Measurements from ENCODE around the gene GRAMD1A.
A peak's percentile ranks its signal among the peaks of the same experiment; 100 is the strongest.
"Not testable (repeated sequence)": the region's sequence is repeated elsewhere in the genome, so short reads cannot be mapped to it uniquely, and the experiment has no call there.

Gene GRAMD1A

DNA sequence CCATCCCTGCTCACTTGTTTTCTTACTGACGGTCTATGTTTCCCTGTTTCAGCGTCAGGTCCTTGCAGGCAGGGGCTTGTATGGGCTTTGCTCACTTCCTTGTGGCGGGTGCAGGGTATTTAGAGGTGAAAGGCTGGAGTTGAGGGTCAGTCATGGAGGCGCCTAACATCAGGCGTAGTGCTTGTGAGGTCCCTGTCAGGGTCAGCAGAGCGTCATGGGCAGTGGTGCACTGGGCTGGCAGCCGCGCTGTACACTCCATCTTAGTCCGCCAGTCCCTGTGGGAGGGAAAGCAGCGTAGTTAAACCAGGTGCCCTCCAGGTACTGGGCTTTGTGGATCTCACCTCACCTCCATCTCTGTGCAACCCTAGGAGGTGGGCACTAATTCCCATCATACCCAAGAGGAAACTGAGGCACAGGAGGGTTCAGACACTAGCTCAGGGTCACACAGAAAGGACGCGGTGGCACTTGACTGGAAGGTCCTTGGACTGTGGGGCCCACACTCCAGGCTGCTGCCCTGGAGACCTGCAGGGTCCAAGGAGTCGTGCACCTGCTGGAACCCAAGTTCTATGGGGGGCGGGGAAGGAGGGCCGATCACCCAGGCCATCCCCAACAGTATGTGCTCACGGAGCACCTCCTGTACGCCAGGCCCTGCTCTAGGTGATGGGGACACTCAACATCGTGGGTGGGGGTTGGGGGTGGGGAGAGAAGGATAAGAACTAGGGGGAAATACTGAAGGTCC, 4.6 kb downstream of the GRAMD1A start:
- DNase-seq = no peak

DNA sequence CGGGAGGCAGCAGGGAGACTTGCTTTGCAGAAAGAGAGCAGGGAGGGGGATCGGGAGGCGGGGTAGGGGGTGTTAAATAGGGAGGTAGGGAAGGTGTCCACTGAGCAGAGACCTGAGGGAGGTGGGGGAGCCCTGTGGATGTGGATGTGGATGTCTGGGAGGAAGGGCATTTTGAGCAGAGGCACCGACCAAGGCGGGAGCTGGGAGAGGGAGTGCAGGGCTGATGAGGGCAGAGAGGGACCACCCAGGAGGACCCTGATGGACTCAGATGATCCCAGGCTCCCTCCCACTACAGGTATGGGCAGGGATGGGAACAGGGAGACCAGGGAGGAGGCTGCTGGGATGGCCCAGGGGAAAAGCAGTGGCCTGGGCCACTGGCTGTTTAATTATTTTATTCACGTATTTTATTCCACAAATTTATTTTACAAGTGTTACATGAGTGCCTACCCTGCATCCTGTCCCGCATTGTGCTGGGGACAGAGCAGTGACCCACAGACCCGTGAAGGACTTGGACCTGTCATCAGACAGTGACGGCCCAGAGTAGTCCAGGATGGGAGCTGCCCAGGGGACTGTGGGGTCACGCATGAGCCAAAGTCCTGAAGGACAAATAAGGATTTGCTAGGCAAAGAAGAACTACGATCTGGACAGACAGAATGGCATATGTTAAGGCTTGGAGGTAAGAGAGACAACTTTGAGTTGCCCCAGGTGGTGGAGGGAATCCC, 5.3 kb downstream of the GRAMD1A start:
- DNase-seq = no peak

DNA sequence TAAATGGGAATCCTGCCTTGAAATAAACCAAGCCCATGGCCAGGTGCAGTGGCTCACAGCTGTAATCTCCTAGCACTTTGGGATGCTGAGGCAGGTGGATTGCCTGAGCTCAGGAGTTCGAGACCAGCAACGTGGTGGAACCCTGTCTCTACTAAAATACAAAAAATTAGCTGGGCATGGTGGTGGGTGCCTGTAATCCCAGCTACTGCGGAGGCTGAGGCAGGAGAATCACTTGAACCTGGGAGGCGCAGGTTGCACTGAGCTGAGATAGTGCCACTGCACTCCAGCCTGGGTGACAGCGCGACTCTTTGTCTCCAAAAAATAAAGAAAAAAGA, 5.9 kb downstream of the GRAMD1A start:
- DNase-seq = not testable (repeated sequence)

DNA sequence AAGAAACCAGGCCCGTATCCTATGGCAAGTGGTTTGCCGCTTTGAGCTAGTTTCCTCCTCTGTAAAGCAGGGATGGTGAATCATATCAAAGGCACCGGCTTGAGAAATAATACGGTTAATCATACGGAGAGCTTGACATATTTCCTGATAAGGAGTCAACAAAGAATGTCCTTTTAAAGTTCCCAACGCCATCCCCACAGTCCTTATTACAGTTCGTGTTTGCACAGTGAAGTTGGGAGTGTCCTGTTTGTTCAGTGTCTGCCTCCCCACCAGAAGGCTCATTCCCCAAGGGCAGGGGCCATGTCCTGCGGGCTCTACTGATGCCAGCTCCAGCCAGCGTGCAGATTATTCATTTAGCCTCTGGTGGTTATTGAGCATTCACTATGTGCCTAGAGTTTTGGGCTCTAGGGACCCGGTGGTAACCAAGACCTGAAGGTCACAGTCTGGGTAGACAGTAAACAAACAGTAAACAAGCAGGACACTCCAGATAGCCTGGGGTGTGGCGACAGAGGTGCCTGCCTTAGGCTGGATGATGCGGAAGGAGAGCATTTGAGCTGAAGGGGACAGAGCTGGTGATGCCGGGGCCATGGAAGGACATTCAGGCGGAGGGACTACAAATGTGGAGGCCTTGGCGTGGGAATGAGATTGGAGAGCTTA, 6.3 kb downstream of the GRAMD1A start:
- DNase-seq = no peak

DNA sequence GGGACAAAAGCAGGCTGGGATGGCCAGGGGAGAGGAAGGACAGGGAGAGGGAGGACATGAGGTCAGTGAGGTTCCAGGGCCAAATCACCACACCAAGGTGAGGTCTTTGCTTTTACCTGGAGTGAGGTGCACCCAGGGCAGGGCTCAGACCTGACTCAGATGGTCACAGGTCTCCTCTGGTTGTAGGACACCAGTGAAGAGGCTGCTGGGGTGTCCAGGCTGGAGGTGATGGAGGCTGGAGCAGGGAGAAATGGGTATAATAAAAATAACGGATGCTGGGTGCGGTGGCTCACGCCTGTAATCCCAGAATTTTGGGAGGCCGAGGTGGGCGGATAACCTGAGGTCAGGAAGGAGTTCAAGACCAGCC, 6.9 kb downstream of the GRAMD1A start:
- DNase-seq = no peak

DNA sequence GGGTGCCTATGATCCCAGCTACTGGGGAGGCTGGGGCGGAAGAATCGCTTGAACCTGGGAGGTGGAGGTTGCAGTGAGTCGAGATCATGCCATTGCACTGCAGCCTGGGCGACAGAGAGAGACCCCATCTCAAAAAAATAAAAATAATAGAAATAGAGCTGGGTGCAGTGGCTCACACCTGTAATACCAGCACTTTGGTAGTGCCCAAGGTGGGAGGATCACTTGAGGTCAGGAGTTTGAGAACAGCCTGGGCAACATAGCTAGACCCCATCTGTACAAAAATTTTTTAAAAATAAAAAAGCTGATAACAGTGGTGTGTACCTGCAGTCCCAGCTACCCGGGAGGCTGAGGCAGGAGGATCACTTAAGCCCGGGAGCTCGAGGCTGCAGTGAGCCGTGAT, 7.3 kb downstream of the GRAMD1A start:
- DNase-seq = not testable (repeated sequence)

DNA sequence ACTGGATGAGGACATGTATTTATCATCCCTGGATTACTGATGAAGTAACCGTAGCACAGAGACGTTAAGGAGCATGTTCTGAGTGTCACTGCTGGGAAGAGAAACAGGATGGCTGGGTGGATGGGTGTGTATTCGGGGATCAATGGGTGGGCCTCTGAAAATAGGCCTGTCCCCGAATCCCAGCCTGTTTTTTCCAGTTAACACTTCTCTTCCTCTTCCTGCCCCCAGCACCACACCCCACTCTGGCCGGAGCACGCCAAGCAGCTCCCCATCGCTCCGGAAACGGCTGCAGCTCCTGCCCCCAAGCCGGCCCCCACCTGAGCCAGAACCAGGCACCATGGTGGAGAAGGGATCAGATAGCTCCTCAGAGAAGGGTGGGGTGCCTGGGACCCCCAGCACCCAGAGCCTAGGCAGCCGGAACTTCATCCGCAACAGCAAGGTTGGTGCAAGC, 8.8 kb downstream of the GRAMD1A start:
- DNase-seq = no peak

DNA sequence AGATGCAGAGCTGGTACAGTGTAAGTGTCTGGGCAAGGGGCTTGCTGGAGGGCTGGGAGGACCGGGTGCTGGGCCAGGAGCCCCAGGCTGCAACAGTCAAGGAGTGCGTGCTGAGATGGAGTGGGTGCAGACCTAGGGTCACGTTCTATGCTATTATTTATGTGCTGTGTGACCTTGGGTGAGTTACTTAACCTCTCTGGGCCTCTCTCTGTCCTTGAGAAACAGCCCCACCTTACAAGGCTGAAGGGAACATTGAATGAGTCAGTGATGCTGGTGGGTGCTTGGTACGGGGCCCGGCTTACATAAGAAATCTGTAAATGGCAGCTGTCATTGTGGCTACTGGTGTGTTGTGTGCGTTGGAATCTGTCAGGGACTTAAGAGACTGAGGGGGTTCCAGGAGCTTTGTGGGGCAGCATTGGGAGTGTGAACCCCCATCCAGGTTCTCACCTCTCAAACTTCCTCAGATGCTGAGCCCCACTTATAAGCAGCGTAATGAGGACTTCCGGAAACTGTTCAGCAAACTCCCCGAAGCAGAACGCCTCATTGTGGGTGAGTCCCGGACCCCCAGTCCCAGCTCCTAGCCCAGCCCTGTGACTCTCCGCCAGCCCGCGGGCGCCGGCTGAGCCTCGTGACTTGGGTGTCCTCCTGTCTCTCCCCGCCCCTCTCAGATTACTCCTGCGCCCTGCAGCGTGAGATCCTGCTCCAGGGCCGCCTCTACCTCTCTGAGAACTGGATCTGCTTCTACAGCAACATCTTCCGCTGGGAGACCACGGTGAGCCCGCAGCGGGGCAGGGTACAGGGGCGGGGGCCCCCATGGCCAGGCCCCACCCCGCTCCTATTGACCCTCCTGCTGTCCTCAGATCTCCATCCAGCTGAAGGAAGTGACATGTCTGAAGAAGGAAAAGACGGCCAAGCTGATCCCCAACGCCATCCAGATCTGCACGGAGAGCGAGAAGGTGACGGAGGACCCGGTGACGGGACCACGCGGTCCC, 9.6 kb downstream of the GRAMD1A start:
- no peak for DNase-seq

DNA sequence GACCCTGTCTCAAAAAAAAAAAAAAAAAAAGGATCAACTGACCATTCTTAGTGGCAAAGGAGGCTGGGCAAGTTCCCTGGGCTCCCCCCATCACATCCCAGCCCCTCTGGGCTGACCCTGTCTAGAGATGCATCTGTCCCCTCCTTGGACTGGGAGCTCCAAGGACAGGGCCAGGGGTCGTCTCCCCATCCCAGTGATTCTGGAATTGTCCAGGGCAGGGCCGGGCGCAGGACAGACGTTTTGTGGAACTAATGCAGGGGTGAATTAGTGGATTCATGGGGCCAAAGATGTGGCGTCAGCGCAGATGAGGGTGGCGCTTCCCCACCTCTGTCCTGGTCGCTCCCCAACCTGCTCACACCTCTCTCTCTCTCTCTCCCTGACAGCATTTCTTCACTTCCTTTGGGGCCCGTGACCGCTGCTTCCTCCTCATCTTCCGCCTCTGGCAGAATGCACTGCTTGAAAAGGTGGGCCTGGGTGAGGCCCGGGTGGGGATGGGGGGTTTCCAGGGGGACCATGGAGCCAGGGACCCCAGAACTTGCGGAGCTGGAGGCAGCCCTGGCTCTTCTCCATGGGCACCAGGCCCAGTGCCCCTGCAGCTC, 11.1 kb downstream of the GRAMD1A start:
- no peak for DNase-seq

DNA sequence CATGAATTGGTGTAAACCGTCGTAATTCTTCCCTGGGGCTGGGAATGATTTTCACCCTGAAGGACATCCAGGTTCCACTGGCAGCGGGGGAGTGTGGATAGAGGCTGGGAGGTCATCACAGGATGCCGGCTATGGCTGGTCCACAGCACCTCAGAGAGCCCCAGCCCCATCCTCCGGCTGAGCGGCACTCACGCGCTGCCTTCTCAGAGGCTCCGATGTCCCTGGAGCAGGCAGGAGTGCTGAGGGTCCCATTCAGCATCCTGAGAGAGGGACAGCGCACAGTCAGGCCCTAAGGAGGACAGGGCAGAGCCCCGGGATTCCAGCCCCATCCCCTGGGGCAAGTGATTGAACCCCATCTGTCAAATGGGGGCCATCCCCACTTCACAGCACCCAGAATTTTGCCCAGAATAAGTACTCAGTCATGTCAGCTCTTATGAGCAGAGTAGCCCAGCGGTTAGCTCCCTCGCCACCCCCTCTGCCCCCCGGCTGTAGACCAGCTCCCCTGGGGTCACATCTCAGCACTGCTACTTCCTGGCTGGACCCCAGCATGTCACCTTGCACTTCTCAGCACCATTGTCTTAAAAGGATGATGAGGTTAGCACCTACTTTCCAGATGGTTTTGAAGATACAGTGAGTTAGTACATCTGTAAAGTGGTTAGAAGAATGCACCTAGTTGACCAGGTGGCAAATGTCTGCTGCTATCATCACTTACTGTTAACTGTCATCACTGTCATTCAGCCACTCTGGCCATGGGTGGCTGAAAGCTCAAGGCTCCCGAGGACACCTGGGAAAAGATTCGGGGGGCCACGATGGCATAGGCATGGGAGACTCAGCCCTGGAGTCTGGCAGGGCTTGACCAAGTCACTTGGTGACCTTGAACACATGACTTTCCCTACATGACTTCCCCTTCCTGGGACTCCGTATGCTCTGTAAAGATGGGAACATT, 11.9 kb downstream of the GRAMD1A start:
- no peak for DNase-seq

DNA sequence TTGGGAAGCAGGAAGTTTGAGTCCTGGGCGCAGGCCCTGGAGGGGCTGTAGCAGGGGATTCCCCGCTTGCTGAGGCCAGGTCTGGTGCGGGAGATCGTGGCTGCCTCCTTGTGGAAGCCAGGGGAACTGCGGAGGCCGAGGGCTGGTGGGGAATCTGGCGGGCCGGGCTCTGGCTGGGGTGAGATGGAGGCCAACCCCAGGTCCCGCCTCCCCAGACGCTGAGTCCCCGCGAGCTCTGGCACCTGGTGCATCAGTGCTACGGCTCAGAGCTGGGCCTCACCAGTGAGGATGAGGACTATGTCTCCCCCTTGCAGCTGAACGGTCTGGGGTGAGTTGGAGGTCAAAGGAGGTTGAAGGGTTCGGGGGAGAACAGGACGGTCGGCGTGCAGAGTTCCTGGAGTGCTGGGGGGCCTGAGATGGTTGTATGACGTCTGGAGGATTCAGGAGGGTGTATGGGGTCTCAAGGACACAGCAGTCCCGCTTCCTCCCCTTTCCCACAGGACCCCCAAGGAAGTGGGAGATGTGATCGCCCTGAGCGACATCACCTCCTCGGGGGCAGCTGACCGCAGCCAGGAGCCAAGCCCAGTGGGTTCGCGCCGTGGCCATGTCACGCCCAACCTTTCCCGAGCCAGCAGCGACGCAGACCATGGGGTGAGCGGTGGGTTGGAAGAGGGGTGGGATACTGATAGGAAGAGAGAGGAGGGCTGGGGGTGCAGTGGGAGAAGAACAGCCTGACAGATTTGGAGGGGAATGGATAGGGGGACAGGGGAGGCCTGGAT, 13.1 kb downstream of the GRAMD1A start:
- peak; percentile 75 for DNase-seq

DNA sequence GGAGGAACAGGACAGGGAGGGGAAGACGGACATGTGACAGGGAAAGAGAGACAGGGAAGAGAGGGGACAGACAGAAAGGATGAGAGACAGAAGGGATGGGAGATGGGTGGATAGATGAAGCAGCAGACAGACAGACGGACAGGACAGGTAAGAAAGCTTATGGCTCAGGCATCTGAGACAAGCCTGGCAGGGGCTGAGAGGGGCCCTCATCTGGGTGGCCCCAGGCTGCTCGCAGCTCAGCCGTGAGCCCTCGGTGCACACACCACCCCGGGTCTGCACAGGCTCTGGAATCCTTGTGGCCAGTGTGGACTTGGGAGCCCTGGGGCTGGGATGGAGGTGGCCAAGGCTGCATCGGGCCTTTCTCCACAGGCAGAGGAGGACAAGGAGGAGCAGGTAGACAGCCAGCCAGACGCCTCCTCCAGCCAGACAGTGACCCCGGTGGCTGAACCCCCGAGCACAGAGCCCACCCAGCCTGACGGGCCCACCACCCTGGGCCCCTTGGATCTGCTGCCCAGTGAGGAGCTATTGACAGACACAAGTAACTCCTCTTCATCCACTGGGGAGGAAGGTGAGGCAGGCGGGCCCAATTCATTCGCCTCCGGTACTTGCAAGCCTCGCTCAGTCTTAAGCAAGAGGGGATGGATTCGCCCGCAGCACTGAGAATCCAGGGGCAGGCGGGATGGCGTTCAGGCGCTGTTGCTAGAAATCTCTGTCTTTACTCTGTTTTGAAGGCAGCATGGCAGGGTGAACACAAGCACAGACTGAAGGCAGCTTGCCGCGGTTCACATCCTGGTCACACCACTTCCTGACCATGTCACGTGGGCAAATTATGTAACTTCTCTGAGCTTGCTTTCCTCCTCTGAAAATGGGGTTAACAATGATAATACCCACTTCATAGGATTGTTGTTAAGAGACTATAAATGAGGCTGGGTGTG, 14.0 kb downstream of the GRAMD1A start:
- peak; percentile 86 for DNase-seq

DNA sequence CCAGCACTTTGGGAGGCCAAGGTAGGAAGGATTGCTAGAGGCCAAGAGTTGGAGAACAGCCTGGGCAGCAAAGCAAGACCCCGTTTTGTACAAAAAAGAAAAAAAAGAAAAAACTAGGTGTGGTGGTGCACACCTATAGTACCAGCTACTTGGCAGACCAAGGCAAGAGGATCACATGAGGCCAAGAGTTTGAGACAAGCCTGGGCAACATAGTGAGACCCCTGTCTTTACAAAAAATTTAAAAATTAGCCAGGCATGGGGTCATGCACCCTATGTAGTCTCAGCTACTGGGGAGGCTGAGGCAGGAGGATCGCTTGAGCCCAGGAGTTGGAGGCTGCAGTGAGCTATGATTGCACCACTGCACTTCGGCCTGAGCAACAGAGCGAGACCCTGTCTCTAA, 14.7 kb downstream of the GRAMD1A start:
- not testable (repeated sequence) for DNase-seq

DNA sequence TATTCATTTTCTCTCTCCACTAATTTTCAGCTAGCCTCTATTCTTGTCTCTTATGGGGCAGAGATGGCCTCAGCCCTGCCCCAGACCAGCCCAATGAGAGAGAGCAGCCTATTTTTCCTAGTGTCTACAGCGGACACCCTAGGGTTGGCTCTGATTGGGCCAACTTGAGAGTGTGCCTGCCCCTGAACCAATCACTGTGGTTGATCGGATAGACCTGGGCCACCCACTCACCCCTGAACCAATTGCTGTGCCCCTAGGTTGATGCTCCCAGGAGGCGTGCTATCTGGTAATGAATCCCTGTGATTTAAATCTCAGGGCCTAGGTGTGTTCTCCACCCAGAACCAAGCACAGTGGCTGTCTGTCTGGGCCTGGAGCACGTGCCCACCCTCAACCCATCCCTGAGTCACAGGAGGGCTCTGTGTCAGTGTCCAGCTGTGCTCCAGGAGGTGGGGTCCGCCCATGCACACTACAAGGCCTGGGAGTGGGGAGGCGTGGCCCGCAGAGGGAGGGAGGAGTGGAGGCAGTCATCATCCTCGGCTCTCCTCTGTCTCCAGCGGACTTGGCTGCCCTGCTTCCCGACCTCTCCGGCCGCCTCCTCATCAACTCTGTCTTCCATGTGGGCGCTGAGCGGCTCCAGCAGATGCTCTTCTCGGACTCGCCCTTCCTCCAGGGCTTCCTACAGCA, 15.3 kb downstream of the GRAMD1A start:
- DNase-seq = no peak

DNA sequence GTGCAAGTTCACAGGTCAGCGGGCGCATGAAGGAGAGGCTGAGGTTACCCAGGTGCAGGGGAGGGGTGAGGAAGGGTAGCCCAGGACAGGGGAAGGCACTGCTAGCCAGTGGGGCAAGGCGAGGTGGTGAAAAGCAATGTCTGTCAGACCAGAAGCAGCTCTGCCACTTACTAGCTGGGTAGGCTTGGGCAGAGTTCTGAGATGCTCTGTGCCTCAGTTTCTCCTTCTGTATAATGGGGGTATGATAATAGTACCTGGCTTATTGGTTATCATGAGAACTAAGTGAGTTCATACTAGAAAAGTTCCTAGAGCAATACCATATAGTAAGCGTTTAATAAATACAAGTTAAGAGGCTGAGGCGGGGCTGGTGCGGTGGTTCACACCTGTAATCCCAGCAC, 15.8 kb downstream of the GRAMD1A start:
- no peak for DNase-seq

DNA sequence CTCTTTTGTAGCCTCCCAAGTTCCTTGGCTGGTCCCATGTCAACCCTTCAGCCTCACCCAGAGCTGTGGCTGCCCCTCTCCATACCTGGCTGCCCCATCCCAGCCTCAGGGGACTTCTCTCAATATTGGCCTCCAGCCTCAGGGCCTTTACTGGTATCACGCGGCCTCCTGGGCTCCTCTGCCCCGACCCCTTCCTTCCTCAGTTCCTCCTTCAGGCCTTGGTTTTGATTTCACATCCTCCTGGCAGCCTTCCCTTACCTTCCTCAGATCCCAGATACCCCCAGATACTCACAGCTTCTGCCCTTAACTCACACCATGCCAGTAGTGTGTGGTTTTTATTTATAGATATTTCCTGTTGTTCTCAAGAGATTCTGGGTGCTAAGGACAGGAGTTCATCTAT, 17.4 kb downstream of the GRAMD1A start:
- DNase-seq = no peak

DNA sequence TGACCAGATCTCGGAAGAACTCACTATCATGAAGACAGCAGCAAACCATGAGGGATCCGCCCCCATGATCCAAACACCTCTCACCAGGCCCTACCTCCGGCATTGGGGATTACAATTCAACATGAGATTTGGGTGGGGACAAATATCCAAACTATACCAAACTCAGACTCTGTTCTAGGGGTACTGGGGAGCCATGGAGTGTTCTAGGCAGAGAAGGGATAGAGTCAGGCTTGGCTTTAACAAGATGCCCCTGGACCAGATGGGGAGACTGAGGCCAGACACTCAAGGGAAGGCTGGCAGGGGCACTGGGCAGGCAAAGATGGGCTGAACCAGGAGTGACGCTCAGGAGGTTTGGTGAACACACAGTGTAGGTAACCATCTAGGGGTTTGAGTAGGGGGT, 18.3 kb downstream of the GRAMD1A start:
- DNase-seq = no peak

DNA sequence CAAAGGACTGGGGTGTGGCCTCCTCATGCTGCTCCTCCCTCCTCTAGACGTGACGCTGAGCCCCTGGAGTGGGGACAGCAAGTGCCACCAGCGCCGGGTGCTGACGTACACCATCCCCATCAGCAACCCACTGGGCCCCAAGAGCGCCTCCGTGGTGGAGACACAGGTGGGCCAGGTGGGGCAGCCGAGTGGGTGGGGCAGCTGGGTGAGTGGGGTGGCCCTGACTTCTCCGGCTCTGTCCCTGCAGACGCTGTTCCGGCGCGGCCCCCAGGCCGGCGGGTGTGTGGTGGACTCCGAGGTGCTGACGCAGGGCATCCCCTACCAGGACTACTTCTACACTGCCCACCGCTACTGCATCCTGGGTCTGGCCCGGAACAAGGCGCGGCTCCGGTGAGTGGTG, 19.0 kb downstream of the GRAMD1A start:
- no peak for DNase-seq

DNA sequence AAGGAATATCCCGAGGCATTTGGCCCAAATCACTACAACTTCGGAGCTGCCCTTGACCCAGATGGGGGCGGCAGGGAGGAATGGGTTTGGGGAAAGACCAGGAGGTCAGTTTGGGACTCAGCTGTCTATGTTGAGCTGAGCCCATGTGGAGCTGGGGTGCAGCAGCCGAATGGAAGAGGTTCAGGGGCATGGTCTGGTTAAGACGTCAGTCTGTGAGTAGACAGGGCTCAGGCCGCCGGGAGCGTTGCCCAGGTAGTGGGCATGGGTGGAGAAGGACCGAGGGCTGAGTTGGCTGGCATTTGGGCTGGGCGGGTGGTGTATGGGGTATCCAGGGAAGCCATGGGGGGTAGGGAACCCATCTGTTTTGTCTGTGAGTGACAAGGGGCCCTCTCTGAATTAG, 20.9 kb downstream of the GRAMD1A start:
- no peak for DNase-seq
